HepG2 (cell line): ENCODE results near the gene NDUFS2. TPM values are rescaled to one million over a fixed set of nuclear protein-coding genes. Genes with fewer than 3 reads are reported as not detected.

Source experiments
- CENPX ChIP-seq: sonication (generic); formaldehyde crosslinking; IDR thresholded peaks from 2 replicates; pipeline ENCODE4 v1.9.0; 2021; ENCODE audit warnings: mild to moderate bottlenecking, missing genetic modification reagents, moderate library complexity
- CREM ChIP-seq, 2 experiments: sonication (generic) in 1 of 2; formaldehyde crosslinking in 1 of 2; IDR thresholded peaks; 2 replicates each; pipeline versions ENCODE4 v1.4.0 to v1.6.1; 2016 to 2020; ENCODE audit warnings: antibody characterized with exemption in 1 of 2, mild to moderate bottlenecking in 1 of 2, missing genetic modification reagents in 1 of 2
- DPF2 ChIP-seq: sonication (generic); formaldehyde crosslinking; IDR thresholded peaks from 2 replicates; pipeline ENCODE4 v1.4.0; 2020; ENCODE audit warnings: mild to moderate bottlenecking, low read depth, missing genetic modification reagents, borderline replicate concordance
- HNF1B ChIP-seq: sonication (generic); formaldehyde crosslinking; IDR thresholded peaks from 2 replicates; pipeline ENCODE4 v1.5.1; 2020; ENCODE audit warnings: mild to moderate bottlenecking, moderate library complexity, missing genetic modification reagents
- MBD4 ChIP-seq: IDR thresholded peaks from 2 replicates; pipeline ENCODE4 v1.6.1; 2012; ENCODE audit warnings: low read length, inconsistent platforms, borderline replicate concordance
- NCOR1 ChIP-seq: fragments of 200-600 bp; sonication (generic); IDR thresholded peaks from 2 replicates; pipeline ENCODE4 v1.7.0; 2017; ENCODE audit warnings: antibody characterized with exemption, low read length, borderline replicate concordance
- NFIB ChIP-seq: sonication (generic); formaldehyde crosslinking; IDR thresholded peaks from 2 replicates; pipeline ENCODE4 v1.9.0; 2021; ENCODE audit warnings: missing genetic modification reagents, mild to moderate bottlenecking, borderline replicate concordance
- NFYC ChIP-seq: IDR thresholded peaks from 2 replicates; pipeline ENCODE4 v1.6.1; 2016; ENCODE audit warnings: missing genetic modification reagents, missing compliant biosample characterization
- PRMT3 ChIP-seq: sonication (generic); formaldehyde crosslinking; IDR thresholded peaks from 2 replicates; pipeline ENCODE4 v1.8.1; 2022; ENCODE audit warnings: low read depth, mild to moderate bottlenecking, moderate library complexity, missing genetic modification reagents, borderline replicate concordance
- RBAK ChIP-seq: sonication (generic); formaldehyde crosslinking; IDR thresholded peaks from 2 replicates; pipeline ENCODE4 v1.5.1; 2020; ENCODE audit warnings: mild to moderate bottlenecking, missing genetic modification reagents
- ZBTB7B ChIP-seq: sonication (generic); formaldehyde crosslinking; IDR thresholded peaks from 2 replicates; pipeline ENCODE4 v1.4.0; 2020; ENCODE audit warnings: missing genetic modification reagents
- ZNF136 ChIP-seq: sonication (generic); formaldehyde crosslinking; IDR thresholded peaks from 2 replicates; pipeline ENCODE4 v1.8.1; 2022; ENCODE audit warnings: low read depth, mild to moderate bottlenecking, moderate library complexity, missing genetic modification reagents
- ZNF24 ChIP-seq: fragments of 450-650 bp; IDR thresholded peaks from 2 replicates; pipeline ENCODE4 v1.6.1; 2017; ENCODE audit warnings: antibody characterized with exemption, mild to moderate bottlenecking
- ZNF274 ChIP-seq: sonication (generic); formaldehyde crosslinking; IDR thresholded peaks from 2 replicates; pipeline ENCODE4 v1.5.1; 2020; ENCODE audit warnings: mild to moderate bottlenecking, missing genetic modification reagents
- ZNF354B ChIP-seq: sonication (generic); formaldehyde crosslinking; IDR thresholded peaks from 2 replicates; pipeline ENCODE4 v1.8.0; 2022; ENCODE audit warnings: mild to moderate bottlenecking, missing genetic modification reagents
- ZNF44 ChIP-seq: sonication (generic); formaldehyde crosslinking; IDR thresholded peaks from 2 replicates; pipeline ENCODE4 v1.5.1; 2020; ENCODE audit warnings: mild to moderate bottlenecking, missing genetic modification reagents
- ZNF543 ChIP-seq: sonication (generic); formaldehyde crosslinking; IDR thresholded peaks from 2 replicates; pipeline ENCODE4 v1.4.0; 2020; ENCODE audit warnings: mild to moderate bottlenecking, missing genetic modification reagents
- ZNF761 ChIP-seq: sonication (generic); formaldehyde crosslinking; conservative IDR thresholded peaks from 2 replicates; pipeline ENCODE4 v1.4.0; 2020; ENCODE audit warnings: mild to moderate bottlenecking, missing genetic modification reagents
- ZNF816 ChIP-seq: sonication (generic); formaldehyde crosslinking; IDR thresholded peaks from 2 replicates; pipeline ENCODE4 v1.8.0; 2022; ENCODE audit warnings: missing genetic modification reagents, mild to moderate bottlenecking, borderline replicate concordance
- ZNF891 ChIP-seq: sonication (generic); formaldehyde crosslinking; IDR thresholded peaks from 2 replicates; pipeline ENCODE4 v1.5.0; 2020; ENCODE audit warnings: mild to moderate bottlenecking, missing genetic modification reagents
- polyA plus RNA-seq, 8 experiments: library from polyadenylated mRNA; depleted of rRNA in 3 of 8; stranded (reverse) in 7 of 8; unstranded in 1 of 8; fragments of >200 nt; fragmentation: Illumina TruSeq in 4 of 8; extraction: Trizol in 4 of 8; gene quantifications; 2 replicates each; pipeline versions ENCODE4 v1.2.1 to v1.2.3, GENCODE V29; 2011 to 2016; ENCODE audit warnings: low read depth in 4 of 8, missing spikeins in 1 of 8, mixed read lengths in 1 of 8; ENCODE audit not compliant: insufficient read depth in 1 of 8
- total RNA-seq, 5 experiments: library from RNA; depleted of rRNA; stranded (reverse); fragments of >200 nt; fragmentation: Illumina TruSeq; extraction: Trizol; gene quantifications; 2 replicates each; pipeline ENCODE4 v1.2.3, GENCODE V29; 2016; ENCODE audit warnings: low read depth in 1 of 5
- TF ChIP-seq, protein P1 (sequence below): sonication (generic); formaldehyde crosslinking; IDR thresholded peaks from 2 replicates; pipeline ENCODE4; 2020; ENCODE audit warnings: missing genetic modification reagents, mild to moderate bottlenecking, borderline replicate concordance
- TF ChIP-seq, protein P2 (sequence below): sonication (generic); formaldehyde crosslinking; IDR thresholded peaks from 2 replicates; pipeline ENCODE4 v1.8.0; 2022; ENCODE audit warnings: missing genetic modification reagents, mild to moderate bottlenecking, borderline replicate concordance
- TF ChIP-seq, protein P3 (sequence below): sonication (generic); formaldehyde crosslinking; IDR thresholded peaks from 2 replicates; pipeline ENCODE4 v1.8.1; 2022; ENCODE audit warnings: mild to moderate bottlenecking, missing genetic modification reagents

Gene NDUFS2
- total and polyA plus RNA-seq, 2 of the 13 experiments (the other 11 are each of a cell fraction or from before 2014, with no cell fraction given) = 89.9 to 118 TPM

GRCh38 chr1:161165742-161166668, 36.2 kb upstream of the NDUFS2 start, which contains the start of gene PPOX (continued):
- TF ChIP-seq, protein P1, sequence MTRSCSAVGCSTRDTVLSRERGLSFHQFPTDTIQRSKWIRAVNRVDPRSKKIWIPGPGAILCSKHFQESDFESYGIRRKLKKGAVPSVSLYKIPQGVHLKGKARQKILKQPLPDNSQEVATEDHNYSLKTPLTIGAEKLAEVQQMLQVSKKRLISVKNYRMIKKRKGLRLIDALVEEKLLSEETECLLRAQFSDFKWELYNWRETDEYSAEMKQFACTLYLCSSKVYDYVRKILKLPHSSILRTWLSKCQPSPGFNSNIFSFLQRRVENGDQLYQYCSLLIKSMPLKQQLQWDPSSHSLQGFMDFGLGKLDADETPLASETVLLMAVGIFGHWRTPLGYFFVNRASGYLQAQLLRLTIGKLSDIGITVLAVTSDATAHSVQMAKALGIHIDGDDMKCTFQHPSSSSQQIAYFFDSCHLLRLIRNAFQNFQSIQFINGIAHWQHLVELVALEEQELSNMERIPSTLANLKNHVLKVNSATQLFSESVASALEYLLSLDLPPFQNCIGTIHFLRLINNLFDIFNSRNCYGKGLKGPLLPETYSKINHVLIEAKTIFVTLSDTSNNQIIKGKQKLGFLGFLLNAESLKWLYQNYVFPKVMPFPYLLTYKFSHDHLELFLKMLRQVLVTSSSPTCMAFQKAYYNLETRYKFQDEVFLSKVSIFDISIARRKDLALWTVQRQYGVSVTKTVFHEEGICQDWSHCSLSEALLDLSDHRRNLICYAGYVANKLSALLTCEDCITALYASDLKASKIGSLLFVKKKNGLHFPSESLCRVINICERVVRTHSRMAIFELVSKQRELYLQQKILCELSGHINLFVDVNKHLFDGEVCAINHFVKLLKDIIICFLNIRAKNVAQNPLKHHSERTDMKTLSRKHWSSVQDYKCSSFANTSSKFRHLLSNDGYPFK = 0 out of 2 replicates have a peak, but pooled peaks have one; percentile 39
- TF ChIP-seq ZNF354B (CRISPR knock-in tag) (no peak), DPF2 (no peak), MBD4 (no peak), ZNF274 (CRISPR knock-in tag) (no peak), RBAK (CRISPR knock-in tag) (no peak), PRMT3 (CRISPR knock-in tag) (no peak), NFIB (CRISPR knock-in tag) (no peak), ZNF24 (no peak), ZNF136 (CRISPR knock-in tag) (no peak), ZNF761 (no peak), CREM (IDR thresholded peaks at IDR 0.05) (peak; percentile 78), CREM (CRISPR knock-in tag; IDR thresholded peaks at IDR 0.05) (no peak), HNF1B (no peak), NCOR1 (no peak), ZNF543 (CRISPR knock-in tag) (0 out of 2 replicates have a peak, but pooled peaks have one; percentile 55), ZBTB7B (CRISPR knock-in tag) (peak; percentile 17; the same call in 1 of the 2 replicates), ZNF816 (CRISPR knock-in tag) (peak; percentile 63; the same call in 1 of the 2 replicates), ZNF44 (CRISPR knock-in tag) (peak; percentile 15; the same call in 1 of the 2 replicates), CENPX (no peak), ZNF891 (CRISPR knock-in tag) (no peak), NFYC (peak; percentile 95)
- TF ChIP-seq, protein P2, sequence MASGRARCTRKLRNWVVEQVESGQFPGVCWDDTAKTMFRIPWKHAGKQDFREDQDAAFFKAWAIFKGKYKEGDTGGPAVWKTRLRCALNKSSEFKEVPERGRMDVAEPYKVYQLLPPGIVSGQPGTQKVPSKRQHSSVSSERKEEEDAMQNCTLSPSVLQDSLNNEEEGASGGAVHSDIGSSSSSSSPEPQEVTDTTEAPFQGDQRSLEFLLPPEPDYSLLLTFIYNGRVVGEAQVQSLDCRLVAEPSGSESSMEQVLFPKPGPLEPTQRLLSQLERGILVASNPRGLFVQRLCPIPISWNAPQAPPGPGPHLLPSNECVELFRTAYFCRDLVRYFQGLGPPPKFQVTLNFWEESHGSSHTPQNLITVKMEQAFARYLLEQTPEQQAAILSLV (CRISPR knock-in tag) = no peak
- TF ChIP-seq, protein P3, sequence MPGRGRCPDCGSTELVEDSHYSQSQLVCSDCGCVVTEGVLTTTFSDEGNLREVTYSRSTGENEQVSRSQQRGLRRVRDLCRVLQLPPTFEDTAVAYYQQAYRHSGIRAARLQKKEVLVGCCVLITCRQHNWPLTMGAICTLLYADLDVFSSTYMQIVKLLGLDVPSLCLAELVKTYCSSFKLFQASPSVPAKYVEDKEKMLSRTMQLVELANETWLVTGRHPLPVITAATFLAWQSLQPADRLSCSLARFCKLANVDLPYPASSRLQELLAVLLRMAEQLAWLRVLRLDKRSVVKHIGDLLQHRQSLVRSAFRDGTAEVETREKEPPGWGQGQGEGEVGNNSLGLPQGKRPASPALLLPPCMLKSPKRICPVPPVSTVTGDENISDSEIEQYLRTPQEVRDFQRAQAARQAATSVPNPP (CRISPR knock-in tag) = no peak
